ENCODE results near the gene NLRP7.
"Not testable (repeated sequence)": the region's sequence is repeated elsewhere in the genome, so short reads cannot be mapped to it uniquely, and the experiment has no call there.

The NLRP7 gene

GRCh38 chr19:54947381-54947780, at the start of gene NLRP7:
NLRP7 (minus strand) TSS chr19:54947530.
- no peak for DNase-seq (ENCODE audit: low spot score)

- no peak for DNase-seq (ENCODE audit: low spot score)
Observed at GRCh38 chr19:54995561-54995960, 48.2 kb upstream of the NLRP7 start.

GRCh38 chr19:54989531-54989930, 42.2 kb upstream of the NLRP7 start:
- DNase-seq (ENCODE audit: low spot score), result not testable (repeated sequence)

GRCh38 chr19:54982562-54982961, 35.2 kb upstream of the NLRP7 start:
- not testable (repeated sequence) for DNase-seq (ENCODE audit: low spot score)

GRCh38 chr19:54973229-54974090, 26.1 kb upstream of the NLRP7 start:
- not testable (repeated sequence) for DNase-seq (ENCODE audit: low spot score)

- not testable (repeated sequence) for DNase-seq (ENCODE audit: low spot score)
Observed at GRCh38 chr19:54971446-54971845, 24.1 kb upstream of the NLRP7 start.

- DNase-seq (ENCODE audit: low spot score), result no peak
Observed at GRCh38 chr19:54969647-54970046, 22.3 kb upstream of the NLRP7 start.

GRCh38 chr19:54967611-54968010, 20.3 kb upstream of the NLRP7 start:
- DNase-seq (ENCODE audit: low spot score), result no peak

- not testable (repeated sequence) for DNase-seq (ENCODE audit: low spot score)
Observed at GRCh38 chr19:54965055-54965454, 17.7 kb upstream of the NLRP7 start.

- DNase-seq (ENCODE audit: low spot score), result no peak
Observed at GRCh38 chr19:54959840-54960239, 12.5 kb upstream of the NLRP7 start.

GRCh38 chr19:54955376-54955775, 8.0 kb upstream of the NLRP7 start:
- no peak for DNase-seq (ENCODE audit: low spot score)

GRCh38 chr19:54953345-54953713, 6.0 kb upstream of the NLRP7 start:
- not testable (repeated sequence) for DNase-seq (ENCODE audit: low spot score)

GRCh38 chr19:54952591-54953344, 5.4 kb upstream of the NLRP7 start:
- DNase-seq (ENCODE audit: low spot score), result no peak

- not testable (repeated sequence) for DNase-seq (ENCODE audit: low spot score)
Observed at GRCh38 chr19:54950580-54950979, 3.2 kb upstream of the NLRP7 start.

- no peak for DNase-seq (ENCODE audit: low spot score)
Observed at GRCh38 chr19:54949412-54949811, 2.1 kb upstream of the NLRP7 start.

- not testable (repeated sequence) for DNase-seq (ENCODE audit: low spot score)
Observed at GRCh38 chr19:54943772-54944361, 3.5 kb downstream of the NLRP7 start.

GRCh38 chr19:54939538-54939937, 7.8 kb downstream of the NLRP7 start:
- not testable (repeated sequence) for DNase-seq (ENCODE audit: low spot score)

GRCh38 chr19:54938906-54939305, 8.4 kb downstream of the NLRP7 start:
- DNase-seq (ENCODE audit: low spot score), result no peak

- no peak for DNase-seq (ENCODE audit: low spot score)
Observed at GRCh38 chr19:54937926-54938325, 9.4 kb downstream of the NLRP7 start.

- DNase-seq (ENCODE audit: low spot score), result no peak
Observed at GRCh38 chr19:54928299-54928698, 19.0 kb downstream of the NLRP7 start.

GRCh38 chr19:54923276-54923675, 24.1 kb downstream of the NLRP7 start:
- no peak for DNase-seq (ENCODE audit: low spot score)

- DNase-seq (ENCODE audit: low spot score), result no peak
Observed at GRCh38 chr19:54921082-54921481, 26.2 kb downstream of the NLRP7 start.

All from left forelimb (tissue), 1 donor.